ENCODE results near the gene SLC22A23. TPM values are rescaled to one million over a fixed set of nuclear protein-coding genes. Genes with fewer than 3 reads are reported as not detected.

SLC22A23 gene
- total RNA-seq, 2 experiments from 2014 or later = not detected

DNA sequence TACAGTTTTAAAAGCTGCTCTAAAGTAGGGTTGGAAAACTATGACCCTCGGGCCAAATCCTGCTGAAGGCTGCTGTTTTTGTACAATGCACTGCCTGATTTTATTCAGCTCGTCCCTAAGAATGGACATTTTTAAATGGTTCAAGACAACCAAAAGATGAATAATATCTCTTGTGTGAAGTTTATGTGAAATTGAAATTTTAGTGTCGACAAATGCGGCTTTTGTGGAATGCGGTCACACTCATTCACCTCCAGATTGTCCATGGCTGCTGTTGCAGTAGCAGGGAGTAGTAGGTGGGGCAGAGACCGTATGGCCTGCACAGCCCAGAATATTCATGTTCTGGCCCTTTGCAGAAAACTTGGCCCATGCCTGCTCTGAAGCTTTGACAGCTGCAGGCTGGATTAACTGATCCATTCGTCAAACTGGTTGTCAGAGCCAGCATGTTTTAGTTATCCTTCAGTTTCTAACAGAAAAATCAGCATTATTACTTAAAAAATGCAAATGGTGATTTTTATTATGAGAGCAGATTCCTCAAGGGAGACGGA lies 106.5 kb downstream of the SLC22A23 start:
- Histone ChIP-seq H3K9me2 (ENCODE audit: insufficient read depth, low read length) (no peaks in the 10 kb centered on the region), H2AFZ (ENCODE audit: low read length) (no peak overlapping the region), H3K79me2 (ENCODE audit: insufficient read depth, low read depth, low read length) (no peaks in the 10 kb centered on the region), H4K20me1 (ENCODE audit: insufficient read depth, low read length) (no peaks in the 10 kb centered on the region), H3K4me2 (ENCODE audit: low read length) (no peak overlapping the region), H3K36me3 (ENCODE audit: insufficient read depth, low read length) (no peaks in the 10 kb centered on the region), H3K27ac (ENCODE audit: low read depth, low read length, poor library complexity, severe bottlenecking) (no peak overlapping the region), H3K4me1 (ENCODE audit: insufficient read depth, low read length, poor library complexity, severe bottlenecking) (peaks cover 36% of the 10 kb centered on the region), H3K4me3 (ENCODE audit: low read depth, low read length, poor library complexity, severe bottlenecking) (no peak overlapping the region), H3K9me3 (ENCODE audit: low read length) (no peaks in the 10 kb centered on the region)
- ChIA-PET POLR2A (no interaction called here), CTCF (ENCODE audit: unreplicated experiment) (no interaction called here)
- no peak for DNase-seq (ENCODE audit: low spot score)
- no TSS peak for BruUV-seq (replicated peaks)
- TF ChIP-seq CTCF (conservative IDR thresholded peaks at IDR 0.05; ENCODE audit: low read length) (no peak), EZH2phosphoT487 (IDR thresholded peaks at IDR 0.05; ENCODE audit: borderline replicate concordance, low read depth, low read length) (no peak)
- intact Hi-C loops (cut with micrococcal nuclease; ENCODE audit: unreplicated experiment) = loop anchor here (10.0 kb wide), 5 partner anchors 226 to 784 kb away; partner anchors contain the start of genes ECI2 and WRNIP1

DNA sequence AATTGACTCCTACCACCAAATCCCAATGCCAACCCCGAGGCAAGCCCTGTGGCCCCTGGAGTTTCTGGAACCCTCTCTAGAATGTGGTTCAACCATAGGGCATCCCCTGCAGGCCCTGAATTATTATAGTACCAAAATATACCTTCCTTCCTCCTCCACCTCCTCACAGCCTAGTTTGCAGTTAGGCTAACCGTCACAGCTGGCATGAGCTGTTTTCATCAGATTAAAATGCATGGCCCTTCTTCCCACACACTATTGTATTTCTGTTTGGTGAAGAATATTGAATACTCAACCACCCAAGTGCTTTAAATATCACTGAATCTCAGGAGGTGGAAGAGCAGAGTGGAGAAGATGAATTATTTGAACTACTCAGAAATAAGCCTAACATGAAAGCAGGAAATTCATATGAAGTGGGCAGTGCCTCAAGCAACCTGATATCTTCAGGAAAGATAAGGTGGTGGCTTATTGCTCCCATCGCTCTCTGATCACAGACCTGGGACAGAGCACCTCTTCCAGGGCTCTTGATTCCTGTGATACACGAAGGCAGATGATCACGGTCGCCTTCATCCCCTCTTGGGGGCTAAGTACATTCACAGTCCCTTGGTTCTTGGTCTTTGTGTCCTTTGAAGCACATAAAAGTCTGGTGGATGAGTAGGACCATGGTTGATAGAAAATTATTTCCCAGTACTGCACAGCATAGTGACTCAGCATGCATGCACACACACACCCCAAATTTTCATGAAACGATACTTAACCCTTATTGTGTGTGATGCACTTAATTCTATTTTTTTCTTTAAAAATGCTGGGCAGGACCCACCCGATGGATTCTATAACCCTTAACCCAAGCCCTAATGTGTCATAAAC lies 107.2 kb downstream of the SLC22A23 start:
- no peak overlapping the region for H3K27ac ChIP-seq (ENCODE audit: low read depth, low read length, poor library complexity, severe bottlenecking)
- H3K79me2 ChIP-seq (ENCODE audit: insufficient read depth, low read depth, low read length) = no peaks in the 10 kb centered on the region
- TF ChIP-seq EZH2phosphoT487 (IDR thresholded peaks at IDR 0.05; ENCODE audit: borderline replicate concordance, low read depth, low read length) = no peak
- BruUV-seq (replicated peaks) = no TSS peak
- H3K4me1 ChIP-seq (ENCODE audit: insufficient read depth, low read length, poor library complexity, severe bottlenecking) = peaks cover 29% of the 10 kb centered on the region
- no peaks in the 10 kb centered on the region for H4K20me1 ChIP-seq (ENCODE audit: insufficient read depth, low read length)
- ChIA-PET POLR2A (interaction anchor here (0.6 kb wide), 1 partner anchor 145 kb away, joined by 3 read pairs; no protein-coding TSS in a partner anchor), CTCF (ENCODE audit: unreplicated experiment) (interaction anchor here (1.3 kb wide), 1 partner anchor 33 kb away, joined by 3 read pairs; no protein-coding TSS in a partner anchor)
- intact Hi-C loops (cut with micrococcal nuclease; ENCODE audit: unreplicated experiment) = loop anchor here (10.0 kb wide), 5 partner anchors 225 to 785 kb away; partner anchors contain the start of genes ECI2 and WRNIP1
- H3K9me2 ChIP-seq (ENCODE audit: insufficient read depth, low read length) = no peaks in the 10 kb centered on the region
- DNase-seq (ENCODE audit: low spot score) = no peak
- H3K4me2 ChIP-seq (ENCODE audit: low read length) = no peak overlapping the region
- no peak overlapping the region for H2AFZ ChIP-seq (ENCODE audit: low read length)
- no peak overlapping the region for H3K4me3 ChIP-seq (ENCODE audit: low read depth, low read length, poor library complexity, severe bottlenecking)
- H3K9me3 ChIP-seq (ENCODE audit: low read length) = no peaks in the 10 kb centered on the region
- H3K36me3 ChIP-seq (ENCODE audit: insufficient read depth, low read length) = no peaks in the 10 kb centered on the region

- CTCF ChIA-PET (ENCODE audit: unreplicated experiment) = interaction anchor here (1.3 kb wide), 1 partner anchor 32 kb away, joined by 3 read pairs; no protein-coding TSS in a partner anchor
- Histone ChIP-seq H3K4me3 (ENCODE audit: low read depth, low read length, poor library complexity, severe bottlenecking) (no peak overlapping the region), H3K27ac (ENCODE audit: low read depth, low read length, poor library complexity, severe bottlenecking) (no peak overlapping the region), H3K9me2 (ENCODE audit: insufficient read depth, low read length) (no peaks in the 10 kb centered on the region), H3K9me3 (ENCODE audit: low read length) (no peaks in the 10 kb centered on the region), H3K4me1 (ENCODE audit: insufficient read depth, low read length, poor library complexity, severe bottlenecking) (peaks cover 21% of the 10 kb centered on the region), H4K20me1 (ENCODE audit: insufficient read depth, low read length) (no peaks in the 10 kb centered on the region), H3K36me3 (ENCODE audit: insufficient read depth, low read length) (no peaks in the 10 kb centered on the region), H2AFZ (ENCODE audit: low read length) (no peak overlapping the region), H3K4me2 (ENCODE audit: low read length) (no peak overlapping the region), H3K79me2 (ENCODE audit: insufficient read depth, low read depth, low read length) (no peaks in the 10 kb centered on the region)
- intact Hi-C loops (cut with micrococcal nuclease; ENCODE audit: unreplicated experiment) = no loop called here
- POLR2A ChIA-PET = interaction anchor here (0.6 kb wide), 1 partner anchor 145 kb away, joined by 3 read pairs; no protein-coding TSS in a partner anchor
- no TSS peak for BruUV-seq (replicated peaks)
- TF ChIP-seq CTCF (conservative IDR thresholded peaks at IDR 0.05; ENCODE audit: low read length) (no peak), EZH2phosphoT487 (IDR thresholded peaks at IDR 0.05; ENCODE audit: borderline replicate concordance, low read depth, low read length) (no peak)
- no peak for DNase-seq (ENCODE audit: low spot score)
These were observed 108.0 kb downstream of the SLC22A23 start for GRCh38 chr6:3348821-3349220.
